Upper lobe of left lung (tissue), 4 donors: Measurements from ENCODE around the gene MSH3.

Source experiments
- EP300 ChIP-seq, 4 donors: sonication (generic); formaldehyde crosslinking; IDR thresholded peaks; one replicate each; pipeline ENCODE4 v1.5.1; 2017; ENCODE audit warnings: antibody characterized with exemption in 4 of 4, control low read depth in 2 of 4
- POLR2A ChIP-seq, 4 donors: fragments of 450-650 bp; IDR thresholded peaks; one replicate each; pipeline ENCODE4 v1.5.1; 2016 to 2017; ENCODE audit warnings: antibody characterized with exemption in 4 of 4, mild to moderate bottlenecking in 2 of 4
- POLR2AphosphoS5 ChIP-seq, 2 donors: sonication (generic); formaldehyde crosslinking; IDR thresholded peaks; one replicate each; pipeline ENCODE4 v1.5.1; 2017; ENCODE audit warnings: antibody characterized with exemption in 2 of 2
- TF ChIP-seq, protein P1 (sequence below), 6 experiments: fragments of 450-650 bp in 4 of 6; fragments of 200-600 bp in 2 of 6; sonication (generic) in 2 of 6; IDR thresholded peaks; one replicate each; pipeline ENCODE4 v1.5.1; 2016 to 2019; ENCODE audit warnings: antibody characterized with exemption in 6 of 6

DNA sequence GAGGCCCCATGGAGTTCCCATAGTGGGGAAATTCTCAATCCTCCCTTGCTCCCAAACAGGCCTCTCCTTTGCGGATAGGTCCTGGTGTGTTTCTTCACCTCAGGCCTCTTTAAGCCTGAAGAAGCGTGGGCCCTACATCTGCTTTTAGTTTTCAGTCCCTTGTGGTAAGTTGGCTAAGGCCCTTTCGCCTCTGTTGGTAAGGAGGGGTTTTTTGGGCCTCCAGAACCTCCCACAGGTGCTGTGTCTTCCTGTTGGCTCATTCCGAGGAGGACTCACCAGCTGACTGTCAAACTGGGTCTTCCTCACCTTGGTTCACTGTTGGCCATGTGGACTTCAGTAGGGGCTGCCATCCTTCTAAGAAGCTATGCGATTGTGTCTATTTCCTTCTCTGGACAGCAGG is 56.8 kb downstream of the MSH3 start:
- TF ChIP-seq, protein P1, sequence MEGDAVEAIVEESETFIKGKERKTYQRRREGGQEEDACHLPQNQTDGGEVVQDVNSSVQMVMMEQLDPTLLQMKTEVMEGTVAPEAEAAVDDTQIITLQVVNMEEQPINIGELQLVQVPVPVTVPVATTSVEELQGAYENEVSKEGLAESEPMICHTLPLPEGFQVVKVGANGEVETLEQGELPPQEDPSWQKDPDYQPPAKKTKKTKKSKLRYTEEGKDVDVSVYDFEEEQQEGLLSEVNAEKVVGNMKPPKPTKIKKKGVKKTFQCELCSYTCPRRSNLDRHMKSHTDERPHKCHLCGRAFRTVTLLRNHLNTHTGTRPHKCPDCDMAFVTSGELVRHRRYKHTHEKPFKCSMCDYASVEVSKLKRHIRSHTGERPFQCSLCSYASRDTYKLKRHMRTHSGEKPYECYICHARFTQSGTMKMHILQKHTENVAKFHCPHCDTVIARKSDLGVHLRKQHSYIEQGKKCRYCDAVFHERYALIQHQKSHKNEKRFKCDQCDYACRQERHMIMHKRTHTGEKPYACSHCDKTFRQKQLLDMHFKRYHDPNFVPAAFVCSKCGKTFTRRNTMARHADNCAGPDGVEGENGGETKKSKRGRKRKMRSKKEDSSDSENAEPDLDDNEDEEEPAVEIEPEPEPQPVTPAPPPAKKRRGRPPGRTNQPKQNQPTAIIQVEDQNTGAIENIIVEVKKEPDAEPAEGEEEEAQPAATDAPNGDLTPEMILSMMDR (IDR thresholded peaks at IDR 0.05) = no peak
- no peak for TF ChIP-seq POLR2A (IDR thresholded peaks at IDR 0.05)
- no peak for TF ChIP-seq POLR2AphosphoS5 (IDR thresholded peaks at IDR 0.05)
- TF ChIP-seq EP300 (IDR thresholded peaks at IDR 0.05) = no peak
